Neuron (in vitro differentiated cells): Measurements from ENCODE around the gene PTPN20.
"Not testable (repeated sequence)": the region's sequence is repeated elsewhere in the genome, so short reads cannot be mapped to it uniquely, and the experiment has no call there.

Experiments
- H2AFZ ChIP-seq: one replicate; pipeline ENCODE4 v1.6.1; 2013; ENCODE audit warnings: low read depth, mild to moderate bottlenecking, inconsistent platforms, low read length, moderate library complexity
- H3K27me3 ChIP-seq: one replicate; pipeline ENCODE4 v1.6.1; 2013; ENCODE audit warnings: low read length; ENCODE audit not compliant: insufficient read depth
- H3K36me3 ChIP-seq: one replicate; pipeline ENCODE4 v1.6.1; 2013; ENCODE audit warnings: low read length; ENCODE audit not compliant: insufficient read depth
- H3K4me1 ChIP-seq: one replicate; pipeline ENCODE4 v1.6.1; 2013; ENCODE audit warnings: low read length; ENCODE audit not compliant: insufficient read depth
- H3K4me3 ChIP-seq: 2 replicates; pipeline ENCODE4 v1.5.1; 2013; ENCODE audit warnings: mild to moderate bottlenecking, low read length, moderate library complexity
- H3K9me3 ChIP-seq: one replicate; pipeline ENCODE4 v1.6.1; 2013; ENCODE audit warnings: low read length

Gene PTPN20

DNA sequence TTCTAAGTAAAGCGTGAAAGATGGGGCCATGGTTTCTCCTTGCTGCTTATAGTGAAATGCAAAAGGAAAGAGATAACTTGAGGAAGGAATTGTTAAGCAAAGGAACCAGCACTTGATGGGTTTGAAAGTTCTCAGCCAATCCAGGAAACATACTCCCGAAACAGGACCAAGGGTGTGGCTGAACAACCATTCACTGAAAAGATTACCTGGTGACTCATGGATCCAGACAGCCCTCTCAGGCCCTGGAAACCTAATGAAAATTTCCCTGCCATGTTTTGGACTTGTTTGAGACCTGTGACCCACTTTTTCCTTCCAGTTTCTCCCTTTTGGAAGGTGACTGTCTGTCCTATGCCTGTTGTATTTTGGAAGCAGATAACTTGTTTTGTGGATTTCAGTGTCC, 11.3 kb downstream of the PTPN20 start:
- not testable (repeated sequence) for H3K9me3 ChIP-seq, H3K27me3 ChIP-seq, H3K4me1 ChIP-seq, H3K36me3 ChIP-seq, H3K4me3 ChIP-seq, H2AFZ ChIP-seq

DNA sequence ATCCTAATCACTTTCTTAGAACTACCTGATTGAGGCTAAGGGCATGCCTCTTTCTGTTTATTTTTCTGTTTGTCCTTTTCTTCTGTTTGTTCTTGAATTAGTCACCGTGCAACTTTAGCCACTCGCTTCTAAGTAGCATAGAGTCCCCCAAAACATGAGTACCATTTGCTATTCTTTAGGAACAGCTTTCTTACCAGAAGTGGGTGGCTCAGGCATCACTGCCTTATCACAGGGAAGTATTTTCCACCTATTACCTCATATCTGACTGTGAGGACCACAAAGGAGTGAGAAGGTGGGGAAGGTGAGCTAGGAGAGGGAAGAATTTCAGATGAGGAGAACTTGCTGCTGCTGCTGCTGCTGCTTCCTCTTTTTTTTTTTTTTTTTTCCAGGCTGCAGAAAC, 13.9 kb downstream of the PTPN20 start:
- not testable (repeated sequence) for H3K4me3 ChIP-seq, H3K4me1 ChIP-seq, H2AFZ ChIP-seq, H3K9me3 ChIP-seq, H3K36me3 ChIP-seq, H3K27me3 ChIP-seq

DNA sequence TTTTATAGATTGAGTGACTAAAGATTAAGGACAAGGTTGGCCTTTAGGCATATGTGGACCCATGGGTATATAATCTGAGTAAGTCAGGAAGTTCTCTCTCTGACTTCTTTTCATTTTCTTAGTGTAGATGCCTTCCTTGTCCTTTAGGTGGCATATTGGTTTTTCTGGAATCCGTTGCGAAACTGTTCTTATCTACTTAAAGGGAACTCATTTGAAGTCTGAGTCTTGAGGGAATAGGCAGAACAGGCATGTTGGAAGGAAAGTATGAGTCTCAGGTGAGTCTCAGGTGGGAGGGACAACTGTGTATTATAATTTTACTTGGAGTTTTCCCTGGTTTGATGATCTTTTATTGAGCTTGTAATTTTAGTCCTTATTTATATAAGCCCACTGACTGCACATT, 14.6 kb downstream of the PTPN20 start:
- not testable (repeated sequence) for H2AFZ ChIP-seq, H3K27me3 ChIP-seq, H3K36me3 ChIP-seq, H3K4me3 ChIP-seq, H3K4me1 ChIP-seq, H3K9me3 ChIP-seq

- H3K36me3 ChIP-seq, H3K4me3 ChIP-seq, H3K9me3 ChIP-seq: not testable (repeated sequence)
These were observed 17.6 kb downstream of the PTPN20 start for GRCh38 chr10:46928810-46929209.

GRCh38 chr10:46932383-46932782, 21.2 kb downstream of the PTPN20 start:
- H3K4me3 ChIP-seq, H3K27me3 ChIP-seq, H3K36me3 ChIP-seq: not testable (repeated sequence)

More at GRCh38 chr10:46928810-46929209, 17.6 kb downstream of the PTPN20 start:
- not testable (repeated sequence) for H2AFZ ChIP-seq, H3K4me1 ChIP-seq, H3K27me3 ChIP-seq

GRCh38 chr10:46941091-46941490, 29.9 kb downstream of the PTPN20 start:
- not testable (repeated sequence) for H3K27me3 ChIP-seq, H3K36me3 ChIP-seq, H3K4me1 ChIP-seq, H3K4me3 ChIP-seq, H3K9me3 ChIP-seq, H2AFZ ChIP-seq

More at GRCh38 chr10:46932383-46932782, 21.2 kb downstream of the PTPN20 start:
- not testable (repeated sequence) for H3K4me1 ChIP-seq, H2AFZ ChIP-seq, H3K9me3 ChIP-seq

DNA sequence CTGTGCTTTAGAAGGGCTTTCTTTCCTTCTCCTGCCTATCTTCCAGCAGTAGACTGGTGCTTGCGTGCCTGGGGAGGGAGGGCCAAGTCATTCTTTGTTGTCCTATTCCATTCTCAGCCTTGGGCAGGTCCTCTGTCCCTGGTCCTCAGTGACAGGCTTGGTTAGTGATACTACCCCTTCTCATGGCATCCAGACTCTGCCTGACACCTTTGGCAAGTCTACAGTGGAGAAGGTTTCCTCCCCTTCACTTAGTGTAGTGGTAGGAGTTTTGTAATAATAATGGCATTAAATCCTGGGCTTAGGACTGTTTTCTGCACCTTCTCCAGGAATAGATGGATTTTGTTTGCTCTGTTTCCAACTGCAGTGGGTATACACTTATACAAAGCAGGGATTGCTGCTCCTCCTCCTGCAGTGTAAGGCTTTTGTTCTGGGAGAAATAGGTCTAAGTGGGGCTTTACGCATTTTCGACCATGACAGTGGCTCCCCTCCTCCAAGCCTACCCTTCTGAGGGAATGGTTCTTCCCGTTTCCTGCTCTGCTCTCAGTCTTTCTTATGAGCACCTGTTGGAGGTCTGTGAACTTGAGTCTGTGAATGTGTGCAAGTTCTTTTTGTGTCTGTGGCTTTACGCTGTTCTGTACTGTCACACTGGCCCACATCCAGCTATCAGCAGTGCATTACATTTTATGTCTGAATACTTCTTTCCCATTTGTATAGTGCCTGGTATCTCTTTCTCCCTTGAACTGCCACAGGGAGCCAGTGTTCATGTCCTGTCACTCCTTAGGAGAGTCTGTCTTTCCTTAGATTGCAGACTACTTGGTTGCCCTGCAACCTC, 37.7 kb downstream of the PTPN20 start:
- H2AFZ ChIP-seq, H3K36me3 ChIP-seq, H3K4me3 ChIP-seq, H3K9me3 ChIP-seq, H3K27me3 ChIP-seq, H3K4me1 ChIP-seq: not testable (repeated sequence)

GRCh38 chr10:46952540-46952939, 41.3 kb downstream of the PTPN20 start:
- H3K4me3 ChIP-seq, H3K4me1 ChIP-seq, H3K27me3 ChIP-seq, H3K36me3 ChIP-seq, H3K9me3 ChIP-seq, H2AFZ ChIP-seq: not testable (repeated sequence)

DNA sequence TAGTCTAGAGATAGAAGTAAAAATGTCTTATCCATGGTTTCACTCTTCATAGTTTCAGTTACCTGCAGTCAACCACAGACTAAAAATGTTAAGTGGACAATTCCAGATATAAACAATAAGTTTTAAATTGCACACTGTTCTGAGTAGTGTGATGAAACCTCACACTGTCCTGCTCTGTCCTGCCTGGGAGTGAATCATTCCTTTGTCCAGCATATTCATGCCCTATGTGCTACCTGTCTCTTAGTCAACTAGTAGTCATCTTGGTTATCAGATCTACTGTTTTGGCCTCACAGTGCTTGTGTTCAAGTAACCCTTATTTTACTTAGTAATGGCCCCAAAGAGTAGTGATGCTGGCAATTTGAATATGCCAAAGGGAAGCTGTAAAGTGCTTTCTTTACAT, 49.5 kb downstream of the PTPN20 start:
- not testable (repeated sequence) for H3K27me3 ChIP-seq, H3K9me3 ChIP-seq, H3K4me1 ChIP-seq, H3K4me3 ChIP-seq, H3K36me3 ChIP-seq, H2AFZ ChIP-seq

DNA sequence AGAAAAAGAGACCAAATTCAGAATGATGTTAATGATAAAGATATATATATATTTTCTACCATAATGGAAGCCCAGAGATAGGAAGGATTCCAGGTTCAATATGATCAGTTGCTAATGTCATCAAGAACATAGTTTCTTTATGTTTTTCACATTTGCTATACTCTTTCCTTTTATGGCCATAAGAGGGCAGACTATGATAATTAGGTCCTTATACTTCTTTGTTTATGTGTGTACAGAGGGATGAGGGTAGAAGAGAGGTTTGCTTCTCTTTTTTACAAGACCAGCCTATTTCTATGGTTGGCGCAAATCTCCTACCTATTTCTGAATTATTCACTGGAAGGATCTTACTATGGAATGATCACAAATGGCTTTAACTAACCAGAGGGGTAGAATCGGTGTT, 52.1 kb downstream of the PTPN20 start:
- H3K27me3 ChIP-seq, H3K9me3 ChIP-seq, H3K36me3 ChIP-seq, H2AFZ ChIP-seq, H3K4me1 ChIP-seq, H3K4me3 ChIP-seq: not testable (repeated sequence)

DNA sequence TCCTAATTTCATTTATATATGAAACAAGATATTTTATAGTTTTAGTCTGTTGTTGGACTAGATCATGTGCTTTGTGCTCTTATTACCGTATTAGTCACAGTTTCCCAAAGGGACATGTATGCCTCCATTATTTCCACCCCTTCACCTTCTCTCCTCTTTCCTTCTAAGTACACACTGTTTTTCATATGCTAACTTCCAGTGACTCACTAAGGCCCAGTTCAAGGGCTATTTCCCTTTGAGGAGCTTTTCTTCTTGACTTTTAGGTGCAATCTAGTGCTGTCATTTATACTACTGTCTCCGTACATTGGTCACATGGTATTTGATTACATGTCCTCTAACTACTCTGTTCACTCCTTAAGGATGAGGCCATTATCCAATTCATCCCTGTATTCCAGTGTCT, 55.8 kb downstream of the PTPN20 start:
- H3K4me3 ChIP-seq, H3K9me3 ChIP-seq, H3K36me3 ChIP-seq, H2AFZ ChIP-seq, H3K4me1 ChIP-seq, H3K27me3 ChIP-seq: not testable (repeated sequence)

GRCh38 chr10:46980223-46980622, 69.0 kb downstream of the PTPN20 start:
- H3K9me3 ChIP-seq, H2AFZ ChIP-seq, H3K4me1 ChIP-seq, H3K4me3 ChIP-seq, H3K27me3 ChIP-seq, H3K36me3 ChIP-seq: not testable (repeated sequence)

DNA sequence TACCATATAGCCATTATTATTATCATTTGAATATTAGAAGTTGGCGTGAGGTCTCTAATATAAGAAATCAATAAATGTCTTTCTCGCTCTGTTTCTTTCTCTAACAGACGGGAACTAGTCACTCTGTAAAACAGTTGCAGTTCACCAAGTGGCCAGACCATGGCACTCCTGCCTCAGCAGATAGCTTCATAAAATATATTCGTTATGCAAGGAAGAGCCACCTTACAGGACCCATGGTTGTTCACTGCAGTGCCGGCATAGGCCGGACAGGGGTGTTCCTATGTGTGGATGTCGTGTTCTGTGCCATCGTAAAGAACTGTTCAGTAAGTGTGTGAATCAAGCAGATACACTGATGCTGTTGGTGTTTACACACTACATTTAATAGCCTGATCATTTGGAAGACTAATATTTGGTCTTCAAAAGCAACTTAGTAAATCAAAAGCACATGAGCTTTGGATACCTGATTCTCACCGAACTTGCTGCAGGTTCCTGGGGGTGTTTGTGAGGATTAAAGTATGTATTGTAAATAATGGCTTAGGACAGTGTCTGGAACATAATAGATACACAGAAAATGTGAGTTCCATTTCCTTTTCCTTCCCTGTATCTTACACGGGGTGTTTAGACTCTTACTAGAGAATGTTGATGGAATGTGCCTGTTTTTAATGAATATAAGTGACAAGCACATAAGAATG, 76.2 kb downstream of the PTPN20 start:
- not testable (repeated sequence) for H3K27me3 ChIP-seq, H2AFZ ChIP-seq, H3K4me3 ChIP-seq, H3K36me3 ChIP-seq, H3K9me3 ChIP-seq, H3K4me1 ChIP-seq
